Upper lobe of left lung (tissue), 6 donors: ENCODE measurements around the gene STK38. TPM values are rescaled to one million over a fixed set of nuclear protein-coding genes. Genes with fewer than 3 reads are reported as not detected.

Experiments used
- ATAC-seq, 2 donors: fragments of 200-7000 bp; cut with Tn5 transposase; one replicate each; pipeline ENCODE4 v1.9.1; 2022; ENCODE audit warnings: mild to moderate bottlenecking in 2 of 2, moderate library complexity in 2 of 2; ENCODE audit not compliant: low FRiP score in 2 of 2
- DNase-seq, 2 donors: peaks; one replicate each; pipeline ENCODE4 v3.0.0-alpha.2; 2019 to 2020
- H3K27ac ChIP-seq, 4 donors: fragments of 200-600 bp; sonication (generic); one replicate each; pipeline ENCODE4 v1.5.1; 2016 to 2019
- H3K27me3 ChIP-seq, 4 donors: fragments of 200-600 bp; sonication (generic); one replicate each; pipeline ENCODE4 v1.5.1; 2017 to 2019
- H3K36me3 ChIP-seq, 4 donors: fragments of 200-600 bp; sonication (generic); one replicate each; pipeline ENCODE4 v1.5.1; 2016 to 2019
- H3K4me1 ChIP-seq, 4 donors: fragments of 200-600 bp; sonication (generic); one replicate each; pipeline ENCODE4 v1.5.1; 2018 to 2019
- H3K4me3 ChIP-seq, 4 donors: fragments of 200-600 bp; sonication (generic); one replicate each; pipeline ENCODE4 v1.5.1; 2017 to 2019; ENCODE audit warnings: mild to moderate bottlenecking in 2 of 4, moderate library complexity in 1 of 4
- H3K9me3 ChIP-seq, 4 donors: fragments of 200-600 bp; sonication (generic); one replicate each; pipeline ENCODE4 v1.5.1; 2018 to 2019
- CTCF ChIP-seq, 6 experiments: fragments of 450-650 bp in 4 of 6; fragments of 200-600 bp in 2 of 6; sonication (generic) in 2 of 6; IDR thresholded peaks; one replicate each; pipeline ENCODE4 v1.5.1; 2016 to 2019; ENCODE audit warnings: antibody characterized with exemption in 6 of 6
- EP300 ChIP-seq, 4 donors: sonication (generic); formaldehyde crosslinking; IDR thresholded peaks; one replicate each; pipeline ENCODE4 v1.5.1; 2017; ENCODE audit warnings: antibody characterized with exemption in 4 of 4, control low read depth in 2 of 4
- POLR2A ChIP-seq, 4 donors: fragments of 450-650 bp; IDR thresholded peaks; one replicate each; pipeline ENCODE4 v1.5.1; 2016 to 2017; ENCODE audit warnings: antibody characterized with exemption in 4 of 4, mild to moderate bottlenecking in 2 of 4
- POLR2AphosphoS5 ChIP-seq, 2 donors: sonication (generic); formaldehyde crosslinking; IDR thresholded peaks; one replicate each; pipeline ENCODE4 v1.5.1; 2017; ENCODE audit warnings: antibody characterized with exemption in 2 of 2
- WGBS, 2 donors: methylation state at CpG; one replicate each; pipeline ENCODE4 v1.1.5; 2017 to 2018; 5-methylcytosine and 5-hydroxymethylcytosine counted together
- total RNA-seq, 6 donors: library from RNA; depleted of rRNA in 4 of 6; stranded (reverse); fragments of >200 nt in 4 of 6; gene quantifications; one replicate each; pipeline versions ENCODE4 v1.1.0 to v1.2.1, GENCODE V29; 2016 to 2021
- donor health status: DM: no; HTN: no; CAD: no; lungs with moderate emphysema.
- donor health status: DM: no; HTN: yes; CAD: no; lungs with severe emphysema.

The STK38 gene
- total RNA-seq, 6 donors from 2014 or later, result 15.1 to 47.1 (median 30.4) TPM

GRCh38 chr6:36546308-36546919, 865 bp downstream of the STK38 start:
- WGBS, 2 donors, result 0 to 1% methylated on average over 15 of the region's 15 CpGs
- peaks cover 0 to under 1% (median 0%) of the 10 kb centered on the region in 4 donors for H3K36me3 ChIP-seq
- TF ChIP-seq EP300 (IDR thresholded peaks at IDR 0.05), result no peak
- TF ChIP-seq POLR2A (IDR thresholded peaks at IDR 0.05), result no peak
- no peak for TF ChIP-seq CTCF (IDR thresholded peaks at IDR 0.05)
- no peak for TF ChIP-seq POLR2AphosphoS5 (IDR thresholded peaks at IDR 0.05)
- H3K27me3 ChIP-seq, result no peaks in the 10 kb centered on the region
- H3K27ac ChIP-seq, result peak overlapping the region; percentile 90 to 99 (median 97)
- DNase-seq (no peak), ATAC-seq (peak in 1 of 2 donors; percentile 21)
- no peaks in the 10 kb centered on the region for H3K9me3 ChIP-seq
- peak overlapping the region; percentile 70 to 91 (median 77) for H3K4me3 ChIP-seq
- H3K4me1 ChIP-seq, result peaks cover 23 to 50% (median 36%) of the 10 kb centered on the region in 4 donors

GRCh38 chr6:36545767-36546307, 1.4 kb downstream of the STK38 start:
- H3K36me3 ChIP-seq, result peaks cover 0 to 6% (median 0%) of the 10 kb centered on the region in 4 donors
- WGBS, 2 donors, result 27 to 41% methylated on average over 3 of the region's 3 CpGs
- no peak for TF ChIP-seq CTCF (IDR thresholded peaks at IDR 0.05)
- TF ChIP-seq EP300 (IDR thresholded peaks at IDR 0.05), result no peak
- no peak for TF ChIP-seq POLR2A (IDR thresholded peaks at IDR 0.05)
- no peak for TF ChIP-seq POLR2AphosphoS5 (IDR thresholded peaks at IDR 0.05)
- H3K4me3 ChIP-seq, result peak overlapping the region; percentile 70 to 91 (median 77)
- H3K9me3 ChIP-seq, result no peaks in the 10 kb centered on the region
- H3K4me1 ChIP-seq, result peaks cover 23 to 50% (median 37%) of the 10 kb centered on the region in 4 donors
- H3K27me3 ChIP-seq, result no peaks in the 10 kb centered on the region
- DNase-seq, result no peak
- ATAC-seq, result no peak
- H3K27ac ChIP-seq, result peak overlapping the region; percentile 90 to 99 (median 97)

- Histone ChIP-seq H3K9me3 (no peaks in the 10 kb centered on the region), H3K27me3 (no peaks in the 10 kb centered on the region), H3K4me3 (peak overlapping the region in 2 of 4 donors; percentile 15 to 19), H3K36me3 (peaks cover 3 to 21% (median 9%) of the 10 kb centered on the region in 4 donors), H3K27ac (peak overlapping the region in 3 of 4 donors; percentile 10 to 72 (median 28)), H3K4me1 (peaks cover 23 to 50% (median 37%) of the 10 kb centered on the region in 4 donors)
- ATAC-seq, result peak in 1 of 2 donors; percentile 58
- peak in 1 of 2 donors; percentile 37 for DNase-seq
- 58 to 64% methylated on average over 1 of the region's 1 CpG for WGBS, 2 donors
- TF ChIP-seq POLR2AphosphoS5 (IDR thresholded peaks at IDR 0.05) (no peak), CTCF (IDR thresholded peaks at IDR 0.05) (no peak), POLR2A (IDR thresholded peaks at IDR 0.05) (no peak), EP300 (IDR thresholded peaks at IDR 0.05) (no peak)
These were observed 3.1 kb downstream of the STK38 start for GRCh38 chr6:36544228-36544627.

GRCh38 chr6:36542041-36542440, 5.2 kb downstream of the STK38 start:
- H3K27me3 ChIP-seq, result no peaks in the 10 kb centered on the region
- ATAC-seq (no peak), DNase-seq (no peak)
- H3K4me3 ChIP-seq, result no peak overlapping the region
- no peaks in the 10 kb centered on the region for H3K9me3 ChIP-seq
- no peak for TF ChIP-seq POLR2AphosphoS5 (IDR thresholded peaks at IDR 0.05)
- TF ChIP-seq EP300 (IDR thresholded peaks at IDR 0.05), result no peak
- TF ChIP-seq CTCF (IDR thresholded peaks at IDR 0.05), result no peak
- no peak for TF ChIP-seq POLR2A (IDR thresholded peaks at IDR 0.05)
- peaks cover 3 to 39% (median 13%) of the 10 kb centered on the region in 4 donors for H3K36me3 ChIP-seq
- 87 to 89% methylated on average over 2 of the region's 2 CpGs for WGBS, 2 donors
- H3K4me1 ChIP-seq, result peaks cover 19 to 45% (median 33%) of the 10 kb centered on the region in 4 donors
- no peak overlapping the region for H3K27ac ChIP-seq
